IMR-90 (cell line): Measurements from ENCODE around the gene NPHP4. TPM values are rescaled to one million over a fixed set of nuclear protein-coding genes. Genes with fewer than 3 reads are reported as not detected.

Experiments used
- ATAC-seq: fragments of 200-7000 bp; cut with Tn5 transposase; 2 replicates; pipeline ENCODE4 v1.9.1; 2020; ENCODE audit warnings: low read depth, mild to moderate bottlenecking, moderate library complexity
- BruUV-seq: library from RNA; stranded (reverse); fragments of 400-500 nt; replicated peaks from 2 replicates; lab custom pipeline; 2021; lab: Mats Ljungman, UMichigan
- CTCF ChIA-PET: fragments of 300-600 bp; formaldehyde crosslinking; extraction: SDS; loops from one replicate; lab custom pipeline; 2021; ENCODE audit warnings: antibody characterized with exemption; lab: Yijun Ruan, JAX
- POLR2A ChIA-PET: fragments of 300-600 bp; sonication (Branson Sonifier 250); formaldehyde crosslinking; loops from one replicate; lab custom pipeline; 2022; ENCODE audit warnings: antibody characterized with exemption; ENCODE audit not compliant: unreplicated experiment; lab: Charles Lee
- DNase-seq: peaks from one replicate; pipeline ENCODE4 v3.0.0; 2013
- H2AFZ ChIP-seq: replicated peaks from 2 replicates; pipeline ENCODE3; 2013; ENCODE audit warnings: low read length, mild to moderate bottlenecking; ENCODE audit not compliant: poor library complexity
- H2AK5ac ChIP-seq: 2 replicates; pipeline ENCODE4 v1.6.1; 2013; ENCODE audit warnings: low read depth, low read length, inconsistent platforms
- H2AK9ac ChIP-seq: replicated peaks from 2 replicates; pipeline ENCODE3; 2013; ENCODE audit warnings: mild to moderate bottlenecking, low read depth, low read length, moderate library complexity; ENCODE audit not compliant: poor library complexity
- H2BK120ac ChIP-seq: 2 replicates; pipeline ENCODE4 v1.6.1; 2013; ENCODE audit warnings: low read depth, low read length, inconsistent platforms
- H2BK15ac ChIP-seq: 3 replicates; pipeline ENCODE4 v1.6.1; 2013; ENCODE audit warnings: low read depth, low read length, inconsistent platforms
- H2BK20ac ChIP-seq: 2 replicates; pipeline ENCODE4 v1.6.1; 2013; ENCODE audit warnings: low read depth, mild to moderate bottlenecking, inconsistent platforms, low read length, moderate library complexity
- H2BK5ac ChIP-seq: 2 replicates; pipeline ENCODE4 v1.6.1; 2013; ENCODE audit warnings: mild to moderate bottlenecking, low read depth, low read length, inconsistent platforms; ENCODE audit not compliant: poor library complexity, severe bottlenecking
- H3K14ac ChIP-seq: replicated peaks from 2 replicates; pipeline ENCODE4 v1.6.1; 2013; ENCODE audit warnings: low read depth, low read length, inconsistent platforms
- H3K18ac ChIP-seq: 2 replicates; pipeline ENCODE4 v1.6.1; 2013; ENCODE audit warnings: low read depth, low read length, control low read depth
- H3K23ac ChIP-seq: 2 replicates; pipeline ENCODE4 v1.6.1; 2013; ENCODE audit warnings: low read depth, low read length, inconsistent platforms
- H3K27ac ChIP-seq: 2 replicates; pipeline ENCODE4 v1.5.1; 2013; ENCODE audit warnings: mild to moderate bottlenecking, control low read depth, low read length; ENCODE audit not compliant: insufficient read depth
- H3K27me3 ChIP-seq: 2 replicates; pipeline ENCODE4 v1.6.1; 2013; ENCODE audit warnings: low read length; ENCODE audit not compliant: control insufficient read depth, insufficient read depth
- H3K36me3 ChIP-seq: 2 replicates; pipeline ENCODE4 v1.6.1; 2013; ENCODE audit warnings: low read length, mixed read lengths; ENCODE audit not compliant: control insufficient read depth, insufficient read depth
- H3K4ac ChIP-seq: 2 replicates; pipeline ENCODE4 v1.6.1; 2013; ENCODE audit warnings: low read depth, low read length, inconsistent platforms
- H3K4me1 ChIP-seq: 2 replicates; pipeline ENCODE4 v1.6.1; 2013; ENCODE audit warnings: low read length, mixed read lengths; ENCODE audit not compliant: control insufficient read depth, insufficient read depth
- H3K4me2 ChIP-seq: 2 replicates; pipeline ENCODE4 v1.6.1; 2013; ENCODE audit warnings: low read depth, mild to moderate bottlenecking, control low read depth, low read length, moderate library complexity
- H3K4me3 ChIP-seq: 2 replicates; pipeline ENCODE4 v1.5.1; 2013; ENCODE audit warnings: low read depth, mild to moderate bottlenecking, control low read depth, low read length, moderate library complexity; ENCODE audit not compliant: insufficient read depth
- H3K56ac ChIP-seq: 2 replicates; pipeline ENCODE4 v1.6.1; 2013; ENCODE audit warnings: low read length, inconsistent platforms; ENCODE audit not compliant: insufficient read depth; ENCODE audit errors: extremely low read depth
- H3K79me1 ChIP-seq, 2 experiments: 2 replicates each; pipeline ENCODE4 v1.6.1; 2013; ENCODE audit warnings: low read length in 2 of 2, inconsistent platforms in 1 of 2, low read depth in 1 of 2
- H3K9ac ChIP-seq: 2 replicates; pipeline ENCODE4 v1.6.1; 2013; ENCODE audit warnings: low read depth, low read length, control low read depth
- H3K9me1 ChIP-seq: 2 replicates; pipeline ENCODE4 v1.6.1; 2013; ENCODE audit warnings: low read length, inconsistent platforms; ENCODE audit not compliant: insufficient read depth
- H3K9me3 ChIP-seq: 2 replicates; pipeline ENCODE4 v1.6.1; 2013; ENCODE audit warnings: low read length; ENCODE audit not compliant: control insufficient read depth, insufficient read depth
- H4K20me1 ChIP-seq: 2 replicates; pipeline ENCODE4 v1.6.1; 2013; ENCODE audit warnings: low read length, inconsistent platforms; ENCODE audit not compliant: insufficient read depth
- H4K5ac ChIP-seq: 2 replicates; pipeline ENCODE4 v1.6.1; 2013; ENCODE audit warnings: mild to moderate bottlenecking, low read depth, low read length, control low read depth
- H4K8ac ChIP-seq, 2 experiments: 2 replicates each; pipeline ENCODE4 v1.6.1; 2013; ENCODE audit warnings: low read depth in 2 of 2, low read length in 2 of 2, control low read depth in 1 of 2, inconsistent platforms in 1 of 2
- H4K91ac ChIP-seq: 2 replicates; pipeline ENCODE4 v1.6.1; 2013; ENCODE audit warnings: low read depth, low read length, inconsistent platforms; ENCODE audit not compliant: insufficient read depth
- BHLHE40 ChIP-seq: fragments of 150-350 bp; IDR thresholded peaks from 2 replicates; pipeline ENCODE4 v1.6.1; 2016; ENCODE audit warnings: mild to moderate bottlenecking, low read depth, low read length
- CTCF ChIP-seq: conservative IDR thresholded peaks from 2 replicates; pipeline ENCODE4 v1.5.1; 2012; ENCODE audit warnings: mild to moderate bottlenecking, low read depth, low read length, improper control_type of control experiment
- FOS ChIP-seq: fragments of 150-350 bp; IDR thresholded peaks from 2 replicates; pipeline ENCODE4 v1.6.1; 2016; ENCODE audit warnings: low read depth, low read length
- MAFK ChIP-seq: IDR thresholded peaks from 2 replicates; pipeline ENCODE4 v1.6.1; 2012; ENCODE audit warnings: low read depth, low read length, improper control_type of control experiment
- MAZ ChIP-seq: IDR thresholded peaks from 2 replicates; pipeline ENCODE4 v1.6.1; 2012; ENCODE audit warnings: low read depth, mild to moderate bottlenecking, low read length, improper control_type of control experiment, moderate library complexity, borderline replicate concordance
- MXI1 ChIP-seq: IDR thresholded peaks from 2 replicates; pipeline ENCODE4 v1.6.1; 2012; ENCODE audit warnings: low read depth, mild to moderate bottlenecking, low read length, moderate library complexity, borderline replicate concordance
- NFE2L2 ChIP-seq: fragments of 150-350 bp; IDR thresholded peaks from 2 replicates; pipeline ENCODE4 v1.6.1; 2016; ENCODE audit warnings: low read depth, mild to moderate bottlenecking, low read length
- POLR2A ChIP-seq: IDR thresholded peaks from 2 replicates; pipeline ENCODE4 v1.6.1; 2012; ENCODE audit warnings: mild to moderate bottlenecking, low read depth, low read length
- RCOR1 ChIP-seq: IDR thresholded peaks from 2 replicates; pipeline ENCODE4 v1.6.1; 2012; ENCODE audit warnings: mild to moderate bottlenecking, low read length, improper control_type of control experiment; ENCODE audit not compliant: insufficient replicate concordance
- RFX5 ChIP-seq: IDR thresholded peaks from 2 replicates; pipeline ENCODE4 v1.8.0; 2012; ENCODE audit warnings: low read depth, mild to moderate bottlenecking, low read length, moderate library complexity
- SMC3 ChIP-seq: fragments of 150-350 bp; IDR thresholded peaks from 2 replicates; pipeline ENCODE4 v1.6.1; 2016; ENCODE audit warnings: low read depth, mild to moderate bottlenecking, antibody characterized with exemption, low read length, moderate library complexity
- USF2 ChIP-seq: fragments of 150-350 bp; IDR thresholded peaks from 2 replicates; pipeline ENCODE4 v1.6.1; 2017; ENCODE audit warnings: mild to moderate bottlenecking, antibody characterized with exemption, low read length, low read depth
- WGBS, 2 experiments: methylation state at CpG; one replicate each; pipeline versions ENCODE4 v1.1.5 to v1.1.7; 2013; ENCODE audit warnings: missing lambda C conversion rate in 2 of 2; ENCODE audit not compliant: insufficient read length in 1 of 2; ENCODE audit errors: extremely low coverage in 2 of 2; 5-methylcytosine and 5-hydroxymethylcytosine counted together
- dilution Hi-C: fragments of 300-500 bp; cut with HindIII; formaldehyde crosslinking; loops from one replicate; pipeline ENCODE4 v1.14.3; 2018; ENCODE audit warnings: low sequenced_read_pairs; ENCODE audit not compliant: unreplicated experiment
- in situ Hi-C: fragments of 300-500 bp; cut with MboI; formaldehyde crosslinking; loops from 3 replicates; pipeline ENCODE4 v1.14.3; 2019; ENCODE audit warnings: low sequenced_read_pairs, inconsistent platforms, mixed read lengths
- intact Hi-C: fragments of 100-400 bp; cut with micrococcal nuclease; formaldehyde crosslinking; loops from 2 replicates; pipeline ENCODE4 v1.10.0; 2022
- polyA plus RNA-seq, 3 experiments: library from polyadenylated mRNA; depleted of rRNA; stranded (reverse); fragments of >200 nt; gene quantifications; 2 replicates each; pipeline ENCODE4 v1.2.3, GENCODE V29; 2012; ENCODE audit warnings: low replicate concordance in 1 of 3
- total RNA-seq: library from RNA; depleted of rRNA; stranded (reverse); fragments of >200 nt; gene quantifications from 2 replicates; pipeline ENCODE4 v1.2.3, GENCODE V29; 2012

NPHP4 gene
- total and polyA plus RNA-seq, 2 of the 4 experiments (the other 2 are of a cell fraction), result 2.0 to 5.5 TPM

- no peak for TF ChIP-seq NFE2L2
Observed at GRCh38 chr1:5971471-5972197, 20.6 kb downstream of the NPHP4 start (continued).

- H3K9me1 ChIP-seq, result no peaks in the 10 kb centered on the region; the same call in 1 of the 2 replicates
- H3K27me3 ChIP-seq, result no peaks in the 10 kb centered on the region
- H3K27ac ChIP-seq, result no peak overlapping the region
- ChIA-PET CTCF (no interaction called here), POLR2A (interaction anchor here (0.5 kb wide), 1 partner anchor 80 kb away, joined by 3 read pairs; no protein-coding TSS in a partner anchor)
- no peak overlapping the region for H3K4me2 ChIP-seq
- no peak overlapping the region for H2BK15ac ChIP-seq
- dilution Hi-C loops (no loop called here), intact Hi-C loops (no loop called here), in situ Hi-C loops (loop anchor here (25.0 kb wide), 1 partner anchor 1308 kb away; the partner anchor contains the start of gene AJAP1)
- no peak overlapping the region for H3K4ac ChIP-seq
- H3K14ac ChIP-seq, result no peak overlapping the region
- H3K23ac ChIP-seq, result no peak overlapping the region
- H4K91ac ChIP-seq, result no peak overlapping the region
- ATAC-seq, result no peak
- no peak overlapping the region for H2AFZ ChIP-seq
- no peaks in the 10 kb centered on the region for H3K4me1 ChIP-seq
- no peak for TF ChIP-seq MAFK
- TF ChIP-seq FOS, result no peak
- TF ChIP-seq USF2, result no peak
- TF ChIP-seq RFX5, result no peak
- TF ChIP-seq POLR2A, result no peak
- TF ChIP-seq SMC3, result no peak
- no peak for TF ChIP-seq CTCF
- TF ChIP-seq MAZ, result no peak
- no peak for TF ChIP-seq NFE2L2
- no peak for TF ChIP-seq BHLHE40
- no peak for TF ChIP-seq MXI1
- TF ChIP-seq RCOR1, result no peak
- no peak overlapping the region for H3K18ac ChIP-seq
- H2AK5ac ChIP-seq, result no peak overlapping the region
- H3K56ac ChIP-seq, result no peak overlapping the region
- H4K5ac ChIP-seq, result no peak overlapping the region
- no peak overlapping the region for H2AK9ac ChIP-seq
- no peaks in the 10 kb centered on the region; a peak in 1 of 4 replicates for H3K79me1 ChIP-seq
- no peak for DNase-seq
- H4K20me1 ChIP-seq, result no peaks in the 10 kb centered on the region
- no peak overlapping the region for H4K8ac ChIP-seq
- no peak overlapping the region for H3K4me3 ChIP-seq
- H2BK120ac ChIP-seq, result no peak overlapping the region
- BruUV-seq, result no TSS peak
- 89% methylated on average over 4 of the region's 13 CpGs; no CpG with 5 or more reads in 1 of the 2 experiments for WGBS, 2 experiments
- H3K9me3 ChIP-seq, result no peaks in the 10 kb centered on the region
- H2BK20ac ChIP-seq, result no peak overlapping the region
- H3K36me3 ChIP-seq, result peaks cover 4% of the 10 kb centered on the region
- H3K9ac ChIP-seq, result no peak overlapping the region
- H2BK5ac ChIP-seq, result no peak overlapping the region
Observed at GRCh38 chr1:5970610-5971273, 21.5 kb downstream of the NPHP4 start.
